Cardiac fibroblast (primary cell): ENCODE results near the gene ZC3HAV1.

ENCODE experiments used
- DNase-seq, 2 donors: peaks; one replicate each; pipeline versions ENCODE4 v3.0.0 to v3.0.0-alpha.2; 2010; ENCODE audit warnings: low read depth in 2 of 2
- H3K4me3 ChIP-seq, 2 donors: replicated peaks in 1 of 2; 1 replicate in 1 of 2; 2 replicates in 1 of 2; pipeline ENCODE4 v1.5.1; 2011; ENCODE audit warnings: low read depth in 2 of 2, low read length in 2 of 2, mild to moderate bottlenecking in 2 of 2, moderate library complexity in 1 of 2
- TF ChIP-seq, protein P1 (sequence below): IDR thresholded peaks from one replicate; pipeline ENCODE4 v1.5.1; 2011; ENCODE audit warnings: low read depth, mild to moderate bottlenecking, low read length, inconsistent platforms

Gene ZC3HAV1

DNA sequence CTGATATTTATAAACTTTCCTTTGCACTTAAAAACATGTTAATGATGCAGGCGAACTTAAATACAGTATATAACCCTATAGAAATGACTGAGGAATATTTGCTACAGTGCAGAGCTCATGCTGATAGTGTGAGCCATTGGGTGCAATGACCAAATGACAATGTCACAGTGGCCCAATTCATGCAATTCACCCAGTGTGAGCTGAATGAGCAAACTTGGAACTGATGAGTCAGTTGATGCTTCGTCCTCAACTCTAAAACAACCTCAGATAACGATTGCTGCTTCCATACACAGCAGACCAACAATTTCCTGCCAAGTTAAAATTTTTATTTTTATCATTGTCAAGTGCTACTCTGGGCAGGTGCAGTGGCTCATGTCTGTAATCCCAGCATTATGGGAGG is 61.5 kb downstream of the ZC3HAV1 start:
- no peak overlapping the region for H3K4me3 ChIP-seq
- TF ChIP-seq, protein P1, sequence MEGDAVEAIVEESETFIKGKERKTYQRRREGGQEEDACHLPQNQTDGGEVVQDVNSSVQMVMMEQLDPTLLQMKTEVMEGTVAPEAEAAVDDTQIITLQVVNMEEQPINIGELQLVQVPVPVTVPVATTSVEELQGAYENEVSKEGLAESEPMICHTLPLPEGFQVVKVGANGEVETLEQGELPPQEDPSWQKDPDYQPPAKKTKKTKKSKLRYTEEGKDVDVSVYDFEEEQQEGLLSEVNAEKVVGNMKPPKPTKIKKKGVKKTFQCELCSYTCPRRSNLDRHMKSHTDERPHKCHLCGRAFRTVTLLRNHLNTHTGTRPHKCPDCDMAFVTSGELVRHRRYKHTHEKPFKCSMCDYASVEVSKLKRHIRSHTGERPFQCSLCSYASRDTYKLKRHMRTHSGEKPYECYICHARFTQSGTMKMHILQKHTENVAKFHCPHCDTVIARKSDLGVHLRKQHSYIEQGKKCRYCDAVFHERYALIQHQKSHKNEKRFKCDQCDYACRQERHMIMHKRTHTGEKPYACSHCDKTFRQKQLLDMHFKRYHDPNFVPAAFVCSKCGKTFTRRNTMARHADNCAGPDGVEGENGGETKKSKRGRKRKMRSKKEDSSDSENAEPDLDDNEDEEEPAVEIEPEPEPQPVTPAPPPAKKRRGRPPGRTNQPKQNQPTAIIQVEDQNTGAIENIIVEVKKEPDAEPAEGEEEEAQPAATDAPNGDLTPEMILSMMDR = no peak
- DNase-seq = peak in 1 of 2 donors; percentile 31

DNA sequence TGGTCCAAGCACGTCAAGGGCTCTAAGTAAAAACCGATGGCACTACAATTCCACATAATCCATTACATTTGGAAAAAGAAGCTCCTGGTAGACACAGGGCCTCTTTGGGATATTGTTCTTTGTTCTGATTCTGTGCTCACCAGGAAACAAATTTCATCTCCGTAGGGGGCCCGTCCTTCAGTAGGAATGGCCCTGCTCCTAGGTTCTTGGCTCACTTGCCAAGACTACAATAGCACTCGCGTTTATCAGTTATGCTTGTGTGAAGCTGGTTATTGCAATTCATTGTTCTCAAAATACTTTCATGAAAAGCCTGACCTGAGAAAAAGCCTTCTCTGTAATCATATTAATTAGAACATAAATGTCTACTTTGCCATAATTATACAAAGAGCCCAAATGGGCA is 63.4 kb downstream of the ZC3HAV1 start:
- DNase-seq = no peak
- TF ChIP-seq, protein P1 = no peak
- no peak overlapping the region for H3K4me3 ChIP-seq

DNA sequence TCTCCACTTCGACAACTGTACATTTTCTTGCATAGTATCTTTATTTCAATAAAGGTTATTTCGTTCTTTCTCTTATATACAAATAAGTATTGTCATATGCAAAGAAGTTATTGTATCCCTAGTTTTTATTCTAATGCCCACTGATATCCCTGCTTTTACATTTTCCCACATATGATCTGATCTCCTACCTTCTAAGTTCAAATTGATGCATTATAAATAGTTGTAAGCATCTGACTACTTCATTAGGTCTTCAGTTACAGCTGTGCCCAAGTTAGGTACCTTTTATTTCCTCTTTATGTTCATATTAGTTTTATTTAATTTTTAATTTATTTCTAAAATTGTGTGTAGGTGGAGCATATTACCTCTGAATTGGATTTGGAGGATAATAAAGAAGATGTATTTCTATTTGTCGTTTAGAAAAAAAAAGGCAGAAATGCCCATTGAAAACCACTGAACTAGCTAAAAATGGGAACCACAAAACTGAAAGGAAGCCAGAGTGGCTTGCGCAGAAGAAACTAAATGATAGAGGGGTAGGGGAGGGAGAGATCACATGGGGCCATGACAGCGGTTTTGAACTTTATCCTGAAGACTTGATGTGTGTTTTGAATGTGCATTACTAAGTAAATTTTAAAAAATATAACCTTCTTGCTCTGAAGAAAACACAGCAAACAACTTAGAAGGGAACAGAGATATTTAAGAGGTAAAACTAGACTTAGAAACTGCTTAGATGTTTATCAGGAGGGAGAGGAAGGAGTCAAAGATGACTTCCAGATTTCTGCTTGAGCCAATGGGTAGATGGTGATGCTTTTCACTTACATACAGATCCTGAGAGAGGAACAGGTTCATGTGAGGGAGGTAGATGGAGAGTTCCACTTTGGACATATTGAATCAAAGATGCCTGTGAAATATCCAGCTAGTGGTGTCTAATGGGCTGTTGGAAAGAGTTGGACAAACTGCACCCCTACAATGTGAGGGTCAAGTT is 64.4 kb downstream of the ZC3HAV1 start:
- H3K4me3 ChIP-seq = no peak overlapping the region
- TF ChIP-seq, protein P1 = no peak
- DNase-seq = no peak

DNA sequence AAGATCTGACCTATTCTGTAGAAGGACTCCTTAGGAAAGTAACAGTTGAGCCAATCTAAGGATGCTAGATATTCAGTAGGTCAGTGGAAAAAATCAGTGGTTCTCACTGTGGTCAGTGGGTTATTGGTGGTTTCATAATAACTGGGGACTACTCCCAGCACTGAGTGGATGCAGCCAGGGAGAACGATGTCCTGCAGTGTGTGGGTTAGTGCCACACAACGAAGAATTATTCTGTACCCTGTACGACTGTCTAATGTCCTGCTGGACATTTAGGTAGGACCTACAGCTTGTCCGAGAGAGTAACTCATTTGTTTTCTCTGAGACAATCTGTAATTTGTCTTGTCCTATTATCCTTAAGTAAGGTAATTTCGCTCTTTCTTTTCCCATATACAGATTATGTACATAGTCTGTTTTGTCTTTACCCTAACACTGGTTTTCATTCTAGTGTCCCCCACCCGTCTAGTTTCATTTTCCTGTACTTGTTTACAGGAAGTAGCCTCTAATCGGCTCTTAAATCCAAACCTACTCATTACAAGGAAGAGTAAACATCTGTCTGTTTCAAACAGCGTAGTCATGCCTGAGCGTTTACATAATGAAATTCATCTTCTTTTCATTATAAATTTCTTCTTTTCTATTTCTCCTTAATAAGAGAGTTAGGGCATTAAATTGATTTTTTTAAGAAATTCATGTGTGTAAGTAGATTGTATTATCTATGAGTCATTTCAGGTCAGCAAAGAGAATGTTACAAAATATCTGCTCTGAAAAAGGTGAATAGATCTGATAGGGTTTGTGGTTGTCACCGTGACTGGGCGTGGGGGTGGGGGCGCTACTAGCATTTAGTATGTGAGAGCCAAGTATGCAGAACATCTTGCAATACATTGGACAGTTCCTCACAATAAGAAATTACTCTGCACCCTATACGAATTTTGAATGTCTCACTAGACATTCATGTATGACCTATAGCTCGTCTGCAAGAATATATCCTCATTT is 65.4 kb downstream of the ZC3HAV1 start:
- no peak overlapping the region for H3K4me3 ChIP-seq
- TF ChIP-seq, protein P1 = no peak
- no peak for DNase-seq

DNA sequence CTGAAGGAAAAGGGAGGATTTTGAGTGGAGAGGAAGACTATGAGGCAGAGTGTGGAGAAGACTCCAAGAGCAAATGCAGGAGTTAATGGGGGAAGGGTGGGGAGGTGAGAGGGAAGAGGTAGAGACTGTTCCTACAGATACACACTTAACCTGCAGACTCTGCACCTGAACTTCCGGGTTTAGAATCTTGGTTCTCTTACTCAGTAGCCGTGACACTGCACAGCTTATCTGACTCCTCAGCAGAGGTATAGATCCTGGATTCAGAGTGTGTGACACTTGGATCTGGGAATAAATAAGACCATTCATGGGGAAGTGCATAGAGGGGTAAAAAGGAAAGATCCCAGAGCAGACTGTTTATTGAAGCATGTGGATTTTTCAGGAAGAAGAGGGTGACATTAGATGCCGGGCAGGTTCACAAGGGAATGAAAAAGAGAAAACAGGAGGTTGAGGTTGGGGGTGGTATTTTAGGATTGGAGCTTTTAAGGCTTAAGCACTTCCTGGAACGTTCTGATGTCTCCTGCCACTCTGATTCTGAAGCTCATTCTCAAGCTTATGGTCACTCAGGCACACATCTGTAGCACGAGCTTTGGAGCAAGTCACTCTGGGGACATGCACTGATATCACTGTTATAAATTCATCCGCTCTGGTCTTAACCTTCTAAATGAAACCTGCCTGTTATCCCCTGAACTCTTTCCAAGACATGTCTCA is 68.0 kb downstream of the ZC3HAV1 start:
- no peak for DNase-seq
- TF ChIP-seq, protein P1 = no peak
- no peak overlapping the region for H3K4me3 ChIP-seq

DNA sequence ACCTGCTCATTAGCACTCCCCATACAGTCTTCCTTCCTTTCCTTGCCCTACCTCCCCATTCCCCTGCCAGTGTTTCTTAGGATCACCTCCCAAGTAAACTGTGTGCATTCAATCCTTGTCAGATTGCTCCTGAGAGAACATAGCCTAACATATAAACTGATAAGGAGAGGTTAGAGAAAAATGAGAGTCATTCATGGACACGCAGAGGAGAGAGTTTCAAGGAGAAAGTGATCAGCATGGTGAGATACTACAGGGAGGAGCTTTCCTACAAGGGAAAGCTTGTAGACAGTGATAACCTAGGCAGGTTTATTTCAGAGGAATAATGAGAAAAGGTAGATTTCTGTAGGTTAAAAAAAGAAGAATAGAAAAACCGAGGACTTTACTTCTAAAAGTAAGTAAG is 70.8 kb downstream of the ZC3HAV1 start:
- DNase-seq = no peak
- no peak overlapping the region for H3K4me3 ChIP-seq
- TF ChIP-seq, protein P1 = no peak
